Right renal cortex interstitium (tissue), 3 donors: ENCODE measurements around the gene CACNA1E. TPM values are rescaled to one million over a fixed set of nuclear protein-coding genes. Genes with fewer than 3 reads are reported as not detected.

Source experiments
- DNase-seq, 3 donors: peaks; one replicate each; pipeline ENCODE4 v3.0.0-alpha.2; 2013; ENCODE audit warnings: low read depth in 3 of 3, low spot score in 2 of 3
- polyA plus RNA-seq, 3 donors: library from polyadenylated mRNA; unstranded; fragments of 120-200 nt; gene quantifications; one replicate each; pipeline ENCODE4 v1.2.1, GENCODE V29; 2013; ENCODE audit not compliant: insufficient read length in 3 of 3

CACNA1E gene
- polyA plus RNA-seq, 3 donors, result 0.19 to 0.79 (median 0.51) TPM

DNA sequence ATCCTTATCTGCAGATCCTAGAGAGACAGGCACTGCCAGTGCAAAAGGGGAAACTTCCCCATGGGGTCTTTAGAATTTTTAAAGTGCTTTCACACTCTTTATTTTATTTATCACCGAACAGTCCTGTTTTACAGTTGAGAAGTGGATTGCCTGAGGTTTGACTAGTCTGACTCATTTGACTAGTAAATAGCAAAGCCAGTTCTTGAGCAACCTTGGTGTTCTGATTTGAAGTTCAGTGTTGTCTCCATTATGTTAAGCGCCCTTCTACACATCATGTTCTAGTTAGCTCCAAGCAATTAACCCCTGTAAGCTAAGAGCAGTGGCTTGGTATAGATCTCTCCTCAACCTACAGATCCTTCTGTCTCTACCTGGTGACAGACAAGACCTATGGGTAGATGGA, 262.9 kb downstream of the CACNA1E start:
- DNase-seq, result no peak

DNA sequence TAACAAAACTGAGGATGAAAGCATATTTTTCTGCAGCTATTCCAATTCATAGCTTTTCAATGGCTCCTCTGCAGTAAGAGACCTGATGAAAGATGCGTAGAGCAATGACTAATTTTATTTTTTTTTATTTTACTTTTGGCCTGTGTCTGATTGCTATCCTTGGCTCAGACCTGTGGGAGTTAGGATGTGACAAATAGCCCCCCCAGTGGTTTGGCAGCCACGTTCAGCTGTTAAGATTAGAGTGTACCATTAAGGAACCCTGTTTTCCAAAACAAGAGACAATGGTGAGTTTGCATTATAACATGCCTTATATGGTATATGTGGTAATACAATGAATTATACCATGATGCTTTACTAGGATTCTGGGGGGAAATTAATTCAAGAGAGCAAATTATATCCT, 264.7 kb downstream of the CACNA1E start:
- no peak for DNase-seq

DNA sequence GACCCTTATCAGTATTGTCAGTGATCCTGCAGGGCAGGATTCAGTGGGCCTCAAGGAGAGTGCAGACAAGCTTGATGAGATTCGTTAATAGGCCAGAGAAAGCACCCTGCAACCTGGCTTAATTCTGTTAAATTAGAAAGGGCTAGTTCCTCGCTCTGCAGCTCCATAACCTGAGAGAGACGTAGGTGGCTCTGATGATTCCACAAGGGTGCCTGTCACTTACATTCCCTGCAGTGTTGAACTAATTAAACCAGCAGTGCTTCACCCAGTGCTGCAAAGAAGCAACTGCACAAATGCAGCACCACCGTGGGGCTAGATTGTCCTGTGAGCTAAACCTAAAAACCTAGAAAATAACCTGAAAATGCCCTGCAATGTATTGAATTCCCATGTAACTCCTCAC, 270.8 kb downstream of the CACNA1E start:
- DNase-seq, result no peak

DNA sequence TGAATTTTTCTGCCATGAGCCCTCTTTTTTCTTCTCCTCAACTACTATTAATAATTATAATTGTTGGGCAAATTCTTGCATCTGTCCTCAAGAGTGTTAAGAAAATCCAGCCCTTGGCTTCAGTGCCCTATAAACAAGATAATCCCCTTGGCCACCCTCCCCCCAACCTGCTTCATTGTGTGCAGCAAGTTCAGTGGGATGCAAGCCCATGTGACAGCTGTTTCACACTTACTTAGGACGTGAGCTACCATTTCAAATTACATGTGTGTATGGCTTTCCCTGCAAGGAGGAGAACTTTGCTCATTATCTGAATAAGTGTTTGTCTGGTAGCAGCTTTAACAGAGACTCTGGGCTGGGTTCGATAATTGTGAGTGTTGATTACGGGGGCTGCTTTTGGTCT, 276.2 kb downstream of the CACNA1E start:
- DNase-seq, result no peak

DNA sequence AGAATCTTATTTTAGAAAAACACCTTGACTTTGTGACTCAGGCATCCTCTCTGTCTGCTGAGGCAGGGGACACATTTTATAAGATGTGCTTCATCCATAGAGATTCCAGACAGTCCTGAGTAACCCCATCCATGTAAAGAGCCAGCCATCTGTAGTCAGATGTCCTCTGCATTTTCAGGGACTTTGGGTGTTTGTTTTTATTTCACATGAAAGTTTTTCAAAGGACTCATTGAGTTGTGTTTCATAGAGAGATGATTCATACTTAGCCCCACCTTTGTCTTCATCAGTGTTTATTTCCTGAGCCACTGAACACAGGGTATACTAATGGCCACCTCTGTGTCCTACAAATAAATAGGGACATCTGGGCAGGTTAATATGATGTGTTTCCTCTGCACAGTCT, 280.4 kb downstream of the CACNA1E start:
- no peak for DNase-seq

DNA sequence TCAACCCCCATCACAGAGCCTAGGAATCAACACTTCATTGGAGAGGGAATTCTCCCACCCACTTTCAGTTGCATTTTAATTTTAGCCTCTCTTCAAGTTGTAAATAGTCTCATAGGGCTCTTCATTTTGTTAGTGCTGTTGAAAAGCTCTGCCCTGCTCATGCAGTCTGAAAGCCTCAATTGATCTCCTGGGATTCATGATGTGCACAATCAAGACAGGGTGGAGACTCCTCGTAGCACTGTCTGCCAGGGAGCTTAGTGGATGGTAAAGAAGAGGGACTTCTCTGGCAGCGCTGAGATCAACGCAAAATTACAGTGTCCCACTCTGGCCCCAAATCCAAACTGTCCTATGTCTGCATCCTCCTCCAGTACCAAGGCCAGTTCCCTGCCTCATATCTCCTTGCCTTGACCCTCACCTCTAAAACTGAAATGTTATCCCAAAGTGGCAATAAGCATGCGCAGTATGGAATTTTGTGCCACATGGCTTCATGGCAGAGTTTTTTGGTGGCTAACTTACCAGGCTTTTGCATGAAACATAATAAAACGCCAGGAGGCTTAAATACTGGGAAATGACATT, 282.2 kb downstream of the CACNA1E start:
- DNase-seq, result no peak

DNA sequence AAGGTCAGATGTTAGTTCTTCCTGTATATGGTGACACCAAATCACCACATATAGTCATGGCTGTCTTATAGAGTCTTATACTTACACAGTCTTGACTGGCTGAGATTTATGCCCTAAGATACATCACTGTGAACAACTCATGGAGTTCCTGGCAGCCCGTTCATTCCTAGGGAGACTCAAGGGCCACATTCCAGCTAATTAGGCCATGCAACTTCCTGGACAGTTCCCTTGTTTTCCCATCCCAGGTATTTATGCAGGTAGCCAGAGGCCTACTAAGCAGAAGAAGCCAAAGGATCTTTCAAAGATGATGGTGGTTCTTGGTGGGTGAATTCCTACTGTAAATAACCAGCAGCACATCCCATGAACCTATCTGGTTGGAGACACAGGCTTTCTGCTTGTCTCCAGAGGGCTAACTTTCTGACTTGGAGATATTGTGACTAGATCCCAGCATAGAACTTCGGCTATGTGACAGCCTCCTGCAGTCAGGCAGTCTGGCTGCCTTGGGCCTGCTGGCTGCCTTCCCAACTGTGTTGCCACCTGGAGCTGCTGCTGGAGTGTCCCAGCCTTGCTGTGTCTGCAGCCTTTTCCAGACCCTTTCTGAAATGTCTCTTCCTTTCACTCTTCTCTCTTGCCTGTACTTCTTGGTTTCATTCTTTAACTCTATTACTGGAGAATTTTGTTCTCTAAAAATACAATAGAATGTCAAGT, 283.8 kb downstream of the CACNA1E start:
- no peak for DNase-seq

DNA sequence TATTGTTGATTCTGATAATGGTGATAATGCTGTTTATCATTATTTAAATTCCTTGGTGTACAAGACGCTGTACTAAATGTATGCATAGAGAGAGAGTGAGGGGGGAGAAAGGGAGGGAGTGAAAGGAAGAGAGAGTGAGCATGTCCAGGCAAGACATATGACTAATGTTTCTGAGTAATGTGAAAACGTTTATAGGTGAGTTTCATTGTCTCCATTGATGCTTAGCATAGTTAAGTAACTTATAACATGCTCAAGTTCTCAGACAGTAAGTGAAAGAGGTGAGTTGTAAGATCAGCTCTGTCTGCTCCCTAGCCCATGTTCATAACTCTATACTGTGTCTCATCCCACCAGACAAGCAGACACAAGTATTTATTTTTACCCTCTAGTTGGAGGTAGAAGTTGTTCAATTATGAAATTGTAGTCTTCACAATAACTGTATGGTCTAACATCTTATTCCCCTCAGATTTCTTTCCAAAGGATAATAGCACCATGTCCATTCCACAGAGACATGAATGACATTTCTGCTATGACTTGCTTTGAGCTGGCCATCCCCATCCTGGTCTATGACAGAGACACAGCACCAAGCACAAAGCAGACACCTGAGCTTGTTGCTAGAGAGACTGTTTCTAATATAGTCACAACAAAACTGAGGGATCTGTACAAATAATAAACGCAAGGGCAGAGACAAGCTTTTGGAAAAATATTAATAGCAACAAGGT, 285.1 kb downstream of the CACNA1E start:
- no peak for DNase-seq

DNA sequence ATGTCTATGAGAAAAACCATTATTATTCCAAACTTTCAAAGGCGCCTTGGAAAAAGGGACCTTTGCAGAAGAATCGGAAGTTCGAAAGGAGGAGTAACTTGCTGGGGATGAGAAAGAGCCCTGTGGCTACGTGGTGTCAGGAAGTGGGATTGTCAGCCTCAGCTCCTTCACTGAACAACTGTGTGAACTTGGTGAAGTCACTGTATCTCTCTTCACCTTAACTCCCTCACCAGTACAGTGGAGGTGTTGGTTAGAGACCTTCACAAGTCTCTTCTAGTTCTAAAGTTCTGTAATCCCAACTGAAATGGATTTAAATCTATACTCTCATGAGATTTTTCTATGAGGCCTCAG, 285.6 kb downstream of the CACNA1E start:
- DNase-seq, result no peak

DNA sequence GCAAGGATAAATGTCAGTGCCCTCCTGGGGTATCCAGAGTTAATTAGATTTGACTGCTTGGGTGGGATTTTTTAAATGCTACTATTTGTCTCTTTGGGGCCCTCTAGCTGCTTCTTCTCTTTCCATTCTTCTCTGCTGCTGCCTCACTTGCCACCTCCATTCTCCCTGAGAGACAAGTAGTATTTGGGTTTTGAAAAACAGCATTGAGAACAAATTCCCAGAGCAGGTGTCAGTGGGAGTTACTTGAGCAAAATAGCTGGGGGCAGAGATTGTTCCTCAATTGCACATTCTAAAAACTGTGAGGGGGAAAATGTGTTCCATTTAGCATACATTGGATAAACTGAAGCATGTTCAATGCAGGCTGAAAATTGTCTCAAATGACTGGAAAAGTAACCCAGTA, 286.5 kb downstream of the CACNA1E start:
- no peak for DNase-seq

DNA sequence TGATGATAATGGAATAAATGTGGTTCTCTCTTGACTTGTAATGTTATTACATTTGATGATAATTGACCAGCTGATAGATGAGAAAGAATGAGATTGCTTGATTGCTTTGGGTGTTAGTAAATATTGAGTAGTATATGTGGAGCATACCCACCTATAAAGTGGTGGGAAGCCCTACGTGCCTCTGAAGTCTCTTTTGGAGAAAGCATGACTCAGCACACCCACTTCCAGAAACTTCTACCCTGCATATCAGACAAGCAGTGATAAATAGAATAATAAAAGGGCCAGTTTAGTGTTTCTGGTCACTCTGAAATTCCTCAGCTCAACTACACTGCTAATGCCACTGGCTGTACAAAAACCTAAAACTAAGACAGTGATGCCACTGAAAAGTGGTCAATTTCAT, 289.4 kb downstream of the CACNA1E start:
- no peak for DNase-seq

DNA sequence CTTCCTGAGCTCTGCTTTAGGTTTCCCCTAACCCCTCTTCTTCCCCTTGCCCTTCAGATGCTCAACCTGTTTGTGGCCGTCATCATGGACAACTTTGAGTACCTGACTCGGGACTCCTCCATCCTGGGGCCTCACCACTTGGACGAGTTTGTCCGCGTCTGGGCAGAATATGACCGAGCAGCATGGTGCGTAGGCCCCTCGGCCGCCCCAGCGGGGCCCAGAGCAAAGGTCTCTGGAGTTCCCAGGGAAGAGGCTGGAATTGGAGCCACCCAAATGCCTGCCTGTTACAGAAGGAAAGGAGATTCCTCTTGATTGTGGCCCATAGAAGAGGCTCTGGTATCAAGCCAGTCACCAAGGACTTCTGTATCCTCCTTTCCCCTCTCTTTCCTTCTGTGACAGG, 292.7 kb downstream of the CACNA1E start:
- no peak for DNase-seq

DNA sequence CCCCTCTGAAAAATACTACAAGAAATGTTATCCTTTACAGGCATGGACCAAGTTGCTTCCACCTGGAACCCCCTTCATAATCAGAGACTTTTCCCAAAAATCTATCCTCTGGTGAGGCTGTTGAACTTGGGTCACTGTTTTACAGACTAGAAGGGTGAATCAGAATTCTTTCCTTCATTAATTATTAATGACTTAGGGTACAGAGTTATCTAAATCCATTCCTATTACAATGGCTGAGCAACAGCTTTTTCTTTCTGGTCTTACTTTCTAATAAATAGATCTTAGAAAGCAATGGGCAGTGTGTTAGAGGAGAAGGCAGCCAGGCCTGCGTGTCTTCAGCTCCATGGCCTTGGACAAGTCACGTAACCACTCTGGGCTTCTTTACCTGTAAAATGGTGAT, 294.0 kb downstream of the CACNA1E start:
- no peak for DNase-seq

DNA sequence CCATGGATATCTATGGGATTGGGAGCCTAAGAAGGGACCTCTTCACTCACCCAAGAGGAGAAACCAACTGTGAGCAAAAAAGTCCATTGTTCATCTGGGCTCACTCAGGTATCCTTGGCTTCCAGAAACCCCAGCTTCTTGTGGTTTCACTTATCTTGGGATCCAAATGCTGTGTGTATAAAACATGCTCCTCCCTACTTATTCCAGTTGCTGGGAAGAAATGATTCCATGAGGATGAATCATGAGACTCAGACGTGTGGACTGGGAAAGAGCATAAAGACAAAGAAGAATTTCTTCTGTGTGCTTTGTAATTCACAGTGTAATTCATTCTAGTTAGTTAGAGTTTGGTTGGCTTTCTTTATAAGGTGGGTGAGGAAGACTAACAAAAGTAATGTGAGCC, 294.5 kb downstream of the CACNA1E start:
- DNase-seq, result no peak

DNA sequence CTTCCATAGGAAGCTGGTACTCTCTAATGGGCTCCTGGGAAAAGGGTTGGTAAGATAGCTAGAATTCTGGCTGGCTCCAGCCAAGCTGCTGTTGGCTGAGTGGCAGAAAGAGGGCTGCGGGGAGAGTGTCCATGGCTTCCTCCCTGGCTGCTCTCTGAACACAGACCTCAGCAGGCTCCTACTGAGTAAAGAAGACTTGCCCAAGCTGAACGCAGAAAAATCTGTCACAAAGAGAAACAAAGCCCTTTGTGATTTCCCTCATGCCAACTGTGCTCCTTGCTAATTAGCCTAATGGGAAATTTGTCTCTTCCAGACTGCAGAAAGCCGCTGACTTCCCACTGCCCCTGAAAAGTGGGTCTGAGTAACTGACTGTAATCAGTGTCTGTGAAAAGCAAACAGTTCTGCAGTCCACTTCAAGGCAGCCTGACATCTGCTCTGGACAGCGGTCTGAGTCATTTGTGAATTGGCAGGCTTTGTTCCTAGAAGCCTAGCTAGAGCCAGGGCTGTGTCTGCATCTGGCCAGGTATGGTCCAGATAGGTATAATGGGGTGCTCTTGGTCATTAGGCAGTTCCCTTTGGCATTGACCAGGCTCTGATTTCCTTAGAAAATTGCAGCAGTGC, 295.4 kb downstream of the CACNA1E start:
- no peak for DNase-seq

DNA sequence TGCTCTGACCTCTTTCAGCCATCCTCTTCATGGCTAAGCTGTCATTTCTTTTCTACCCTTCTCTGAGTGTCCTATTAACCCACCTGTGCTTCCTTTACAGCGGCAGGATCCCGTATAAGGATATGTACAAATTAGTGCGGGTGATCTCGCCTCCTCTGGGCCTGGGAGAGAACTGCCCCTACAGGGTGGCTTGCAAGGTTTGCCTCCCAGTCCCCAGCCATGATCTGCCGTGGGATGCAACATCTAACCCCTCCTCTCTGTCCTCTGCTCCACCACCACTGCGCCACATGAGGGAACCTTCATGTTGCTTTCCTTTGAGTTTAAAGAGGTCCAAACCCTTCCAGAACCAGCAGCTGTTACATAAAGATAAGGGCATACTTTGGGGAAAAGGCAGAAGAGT, 296.0 kb downstream of the CACNA1E start:
- no peak for DNase-seq

DNA sequence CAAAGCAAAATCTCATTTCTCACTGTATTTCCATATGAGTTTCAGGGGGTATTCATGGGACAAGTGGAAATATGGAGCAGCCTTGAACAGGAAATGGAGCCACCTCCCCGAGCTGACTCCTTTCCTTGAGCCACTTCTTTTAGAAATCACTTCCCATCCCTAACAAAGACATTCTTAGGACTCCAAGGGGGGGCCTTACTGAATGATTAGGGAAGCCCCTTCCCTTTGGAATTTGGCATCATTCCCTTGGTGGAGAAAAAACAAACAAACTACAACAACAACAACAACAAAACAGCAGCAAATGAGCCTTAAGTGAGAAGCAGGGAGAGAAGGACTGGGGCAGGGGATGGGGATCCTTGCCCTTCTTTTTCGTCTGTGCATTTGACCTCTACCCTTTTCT, 299.9 kb downstream of the CACNA1E start:
- no peak for DNase-seq

DNA sequence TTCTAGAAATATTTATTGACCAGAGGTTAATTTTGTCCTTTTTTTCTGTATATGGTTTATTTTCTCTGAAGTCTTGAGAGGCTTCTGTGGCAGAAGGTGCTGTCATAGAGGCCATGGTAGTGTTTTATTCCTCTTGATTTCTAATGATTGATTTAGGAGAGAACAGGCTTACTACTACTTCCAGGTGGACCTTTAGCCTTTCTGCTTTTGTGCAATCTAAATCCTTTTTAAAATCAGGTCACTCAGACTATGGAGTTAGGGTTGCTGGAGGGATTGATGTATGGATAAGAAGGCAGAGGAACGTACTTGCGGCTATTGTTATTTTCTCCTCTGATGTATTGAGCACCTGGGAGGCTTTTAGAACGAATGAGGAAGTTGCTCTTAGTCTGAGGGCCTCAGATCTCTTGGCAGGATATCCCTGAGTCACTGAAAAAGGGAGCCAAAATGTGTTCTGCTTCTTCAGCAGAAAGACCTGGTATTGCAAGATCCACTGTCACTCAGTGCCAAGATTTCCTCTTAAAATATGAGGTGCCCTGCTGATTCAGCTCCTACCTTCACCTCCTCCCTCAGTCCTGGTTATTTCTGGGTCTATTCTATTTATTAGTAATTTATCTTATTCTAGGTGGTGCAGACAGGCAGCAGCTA, 300.8 kb downstream of the CACNA1E start:
- DNase-seq, result no peak

DNA sequence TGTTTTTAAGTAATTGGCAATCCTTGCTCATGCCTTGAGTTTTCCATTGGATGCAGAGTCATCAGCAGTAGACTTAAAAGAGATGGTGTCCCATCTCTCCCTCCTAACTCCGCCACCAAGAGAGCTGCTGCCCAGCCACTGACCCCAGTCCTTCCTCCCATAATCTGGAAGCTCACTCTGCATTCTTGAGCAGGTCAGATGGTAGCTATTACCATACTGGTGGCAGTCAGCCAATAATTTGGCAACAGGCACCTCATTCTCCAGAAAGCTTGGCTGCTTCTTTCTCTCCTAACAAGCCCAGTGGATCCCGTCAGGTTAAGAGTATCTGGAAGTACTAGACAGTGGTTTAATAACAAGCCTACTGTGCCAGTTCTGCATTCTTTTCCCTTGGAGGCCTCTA, 306.1 kb downstream of the CACNA1E start:
- no peak for DNase-seq

DNA sequence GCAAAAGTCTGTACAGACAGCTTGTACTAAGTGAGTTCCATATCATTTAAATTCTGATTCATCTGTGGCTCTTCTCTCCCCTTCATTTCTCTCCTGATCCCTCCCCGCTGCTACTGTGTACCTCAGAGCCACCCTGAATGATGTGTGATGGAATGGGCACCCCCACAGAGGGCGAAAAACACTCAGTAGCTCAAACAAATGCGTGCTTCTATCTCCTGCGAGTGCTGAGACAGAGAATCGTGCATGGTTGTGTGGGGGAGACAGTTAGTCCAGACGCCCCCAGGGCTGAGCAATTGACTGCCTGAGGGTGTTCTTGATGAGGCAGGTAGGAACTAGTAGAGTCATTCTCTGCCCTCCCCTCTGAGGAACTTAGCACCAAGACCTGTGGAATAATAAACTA, 308.4 kb downstream of the CACNA1E start:
- DNase-seq, result no peak

DNA sequence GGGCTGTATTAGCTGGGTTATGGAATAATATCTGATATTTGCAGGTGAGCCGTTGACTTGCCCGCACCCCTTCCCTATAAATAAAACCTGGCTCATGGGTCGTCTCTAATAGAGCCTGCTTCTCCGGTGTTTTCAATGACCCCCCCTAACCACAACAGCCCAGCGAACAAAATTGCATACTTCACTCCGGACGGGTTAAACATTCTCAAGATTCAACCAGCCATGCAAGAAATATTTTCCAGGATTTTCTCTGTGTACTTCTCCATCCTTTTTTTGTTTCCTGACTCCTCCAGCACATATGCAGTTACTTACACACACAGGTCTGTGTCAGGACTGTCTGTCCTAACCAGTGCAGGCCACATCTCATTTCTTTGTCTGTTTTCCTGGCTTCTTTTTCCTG, 310.5 kb downstream of the CACNA1E start:
- peak in 2 of 3 donors; percentile 5 to 8 for DNase-seq
